Glutamatergic neuron (in vitro differentiated cells): ENCODE data around the gene TFR2. TPM values are rescaled to one million over a fixed set of nuclear protein-coding genes. Genes with fewer than 3 reads are reported as not detected.

Source experiments
- DNase-seq: peaks from one replicate; pipeline ENCODE4 v3.0.0; 2022
- H3K27ac Mint-ChIP-seq: one replicate; pipeline ENCODE4 v1.8.0; 2020; ENCODE audit warnings: mild to moderate bottlenecking, mixed read lengths, inconsistent platforms; ENCODE audit not compliant: unreplicated experiment
- H3K27me3 Mint-ChIP-seq: one replicate; pipeline ENCODE4 v1.8.0; 2020; ENCODE audit warnings: mild to moderate bottlenecking, moderate library complexity, mixed read lengths, inconsistent platforms; ENCODE audit not compliant: unreplicated experiment
- H3K36me3 Mint-ChIP-seq: one replicate; pipeline ENCODE4 v1.8.0; 2020; ENCODE audit warnings: mild to moderate bottlenecking, mixed read lengths, inconsistent platforms; ENCODE audit not compliant: unreplicated experiment
- H3K4me1 Mint-ChIP-seq: one replicate; pipeline ENCODE4 v1.8.0; 2020; ENCODE audit warnings: mild to moderate bottlenecking, low read depth, mixed read lengths, inconsistent platforms; ENCODE audit not compliant: unreplicated experiment
- H3K4me3 Mint-ChIP-seq: one replicate; pipeline ENCODE4 v1.8.0; 2020; ENCODE audit warnings: mild to moderate bottlenecking, mixed read lengths, inconsistent platforms; ENCODE audit not compliant: unreplicated experiment
- H3K9me3 Mint-ChIP-seq: one replicate; pipeline ENCODE4 v1.8.0; 2020; ENCODE audit warnings: mild to moderate bottlenecking, moderate library complexity, mixed read lengths, inconsistent platforms; ENCODE audit not compliant: unreplicated experiment
- total RNA-seq: library from RNA; stranded (reverse); fragmentation: NEBNext Ultra II Directional; extraction: Animal tissue kit (Norgen Biotek cat#: 25700); gene quantifications from one replicate; pipeline ENCODE4 v1.2.1, GENCODE V29; 2021; ENCODE audit not compliant: unreplicated experiment
- TF ChIP-seq, protein P1 (sequence below): fragments of 200-600 bp; sonication (generic); IDR thresholded peaks from one replicate; pipeline ENCODE4 v1.5.0; 2021; ENCODE audit not compliant: partially characterized antibody, unreplicated experiment

The TFR2 gene
- total RNA-seq, 1 donor from 2014 or later: 5.1 TPM

- Mint-ChIP-seq H3K4me1 (peaks cover 15% of the 10 kb centered on the region), H3K27ac (no peak overlapping the region), H3K27me3 (peaks cover 12% of the 10 kb centered on the region), H3K4me3 (no peak overlapping the region), H3K36me3 (no peaks in the 10 kb centered on the region), H3K9me3 (peaks cover 9% of the 10 kb centered on the region)
- no peak for DNase-seq
- TF ChIP-seq, protein P1, sequence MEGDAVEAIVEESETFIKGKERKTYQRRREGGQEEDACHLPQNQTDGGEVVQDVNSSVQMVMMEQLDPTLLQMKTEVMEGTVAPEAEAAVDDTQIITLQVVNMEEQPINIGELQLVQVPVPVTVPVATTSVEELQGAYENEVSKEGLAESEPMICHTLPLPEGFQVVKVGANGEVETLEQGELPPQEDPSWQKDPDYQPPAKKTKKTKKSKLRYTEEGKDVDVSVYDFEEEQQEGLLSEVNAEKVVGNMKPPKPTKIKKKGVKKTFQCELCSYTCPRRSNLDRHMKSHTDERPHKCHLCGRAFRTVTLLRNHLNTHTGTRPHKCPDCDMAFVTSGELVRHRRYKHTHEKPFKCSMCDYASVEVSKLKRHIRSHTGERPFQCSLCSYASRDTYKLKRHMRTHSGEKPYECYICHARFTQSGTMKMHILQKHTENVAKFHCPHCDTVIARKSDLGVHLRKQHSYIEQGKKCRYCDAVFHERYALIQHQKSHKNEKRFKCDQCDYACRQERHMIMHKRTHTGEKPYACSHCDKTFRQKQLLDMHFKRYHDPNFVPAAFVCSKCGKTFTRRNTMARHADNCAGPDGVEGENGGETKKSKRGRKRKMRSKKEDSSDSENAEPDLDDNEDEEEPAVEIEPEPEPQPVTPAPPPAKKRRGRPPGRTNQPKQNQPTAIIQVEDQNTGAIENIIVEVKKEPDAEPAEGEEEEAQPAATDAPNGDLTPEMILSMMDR: no peak
Measured at GRCh38 chr7:100687261-100687660, 45.9 kb upstream of the TFR2 start.

- Mint-ChIP-seq H3K36me3 (no peaks in the 10 kb centered on the region), H3K27ac (no peak overlapping the region), H3K9me3 (peaks cover 7% of the 10 kb centered on the region), H3K4me3 (no peak overlapping the region), H3K27me3 (peaks cover 11% of the 10 kb centered on the region), H3K4me1 (peaks cover 12% of the 10 kb centered on the region)
- no peak for DNase-seq
- TF ChIP-seq, protein P1: no peak
Measured at GRCh38 chr7:100686822-100687211, 45.5 kb upstream of the TFR2 start.

DNA sequence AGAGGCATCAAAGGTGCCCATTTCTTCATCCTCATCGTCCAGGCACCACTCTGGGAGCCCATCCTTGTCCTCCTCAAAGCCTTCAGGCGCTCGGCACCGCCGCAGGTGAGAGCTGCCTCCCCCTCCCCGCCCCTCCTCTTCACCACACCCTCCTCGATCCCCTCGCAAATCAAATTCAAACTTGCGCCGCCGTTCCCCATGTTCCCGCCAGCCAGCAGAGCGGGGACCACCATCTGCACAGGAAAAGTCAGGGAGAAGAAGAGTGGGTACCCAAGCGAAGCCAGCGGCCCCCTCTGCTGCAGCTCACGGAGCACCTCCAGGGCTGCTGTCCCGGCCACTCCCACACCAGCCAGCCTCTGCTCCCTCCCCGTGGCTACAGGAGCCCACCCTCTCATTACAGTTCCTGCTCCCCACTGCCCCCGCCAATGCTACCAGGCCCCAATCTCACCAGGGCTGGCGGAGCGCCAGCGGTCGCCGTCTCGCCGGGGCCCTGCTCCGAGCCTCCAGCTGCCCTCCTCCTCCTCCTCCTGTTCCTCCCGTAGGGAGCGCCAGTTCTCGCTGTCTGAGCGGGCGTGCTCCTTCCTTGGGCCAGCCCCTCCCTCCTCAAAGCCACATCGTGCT lies 45.0 kb upstream of the TFR2 start:
- H3K27ac Mint-ChIP-seq: no peak overlapping the region
- peaks cover 7% of the 10 kb centered on the region for H3K9me3 Mint-ChIP-seq
- H3K4me3 Mint-ChIP-seq: no peak overlapping the region
- no peaks in the 10 kb centered on the region for H3K36me3 Mint-ChIP-seq
- H3K27me3 Mint-ChIP-seq: peaks cover 10% of the 10 kb centered on the region
- TF ChIP-seq, protein P1: no peak
- DNase-seq: no peak
- H3K4me1 Mint-ChIP-seq: peaks cover 9% of the 10 kb centered on the region

GRCh38 chr7:100685631-100686145 lies 44.3 kb upstream of the TFR2 start:
- peaks cover 7% of the 10 kb centered on the region for H3K9me3 Mint-ChIP-seq
- peaks cover 10% of the 10 kb centered on the region for H3K27me3 Mint-ChIP-seq
- TF ChIP-seq, protein P1: no peak
- H3K4me3 Mint-ChIP-seq: no peak overlapping the region
- H3K4me1 Mint-ChIP-seq: peaks cover 9% of the 10 kb centered on the region
- H3K36me3 Mint-ChIP-seq: no peaks in the 10 kb centered on the region
- no peak for DNase-seq
- H3K27ac Mint-ChIP-seq: no peak overlapping the region

GRCh38 chr7:100685049-100685605 lies 43.8 kb upstream of the TFR2 start:
- Mint-ChIP-seq H3K27ac (no peak overlapping the region), H3K9me3 (peaks cover 10% of the 10 kb centered on the region), H3K27me3 (peaks cover 11% of the 10 kb centered on the region), H3K36me3 (peaks cover 2% of the 10 kb centered on the region), H3K4me1 (peaks cover 11% of the 10 kb centered on the region), H3K4me3 (no peak overlapping the region)
- no peak for DNase-seq
- TF ChIP-seq, protein P1: no peak
